Thymus (tissue), 11 donors: ENCODE measurements around the gene OR6J1. TPM values are rescaled to one million over a fixed set of nuclear protein-coding genes. Genes with fewer than 3 reads are reported as not detected.
A peak's percentile ranks its signal among the peaks of the same experiment; 100 is the strongest.
"Not testable (repeated sequence)": the region's sequence is repeated elsewhere in the genome, so short reads cannot be mapped to it uniquely, and the experiment has no call there.

Experiments used
- DNase-seq, 9 donors: peaks; one replicate each; pipeline ENCODE4 v3.0.0-alpha.2; 2013; ENCODE audit warnings: low spot score in 9 of 9, low read depth in 6 of 9, missing footprints in 1 of 9
- H3K27ac ChIP-seq, 2 donors: one replicate each; pipeline ENCODE4 v1.5.1; 2013; ENCODE audit warnings: control low read depth in 1 of 2, low read depth in 1 of 2, low read length in 1 of 2, mild to moderate bottlenecking in 1 of 2, moderate library complexity in 1 of 2
- H3K27me3 ChIP-seq, 2 donors: one replicate each; pipeline ENCODE4 v1.5.1; 2013; ENCODE audit warnings: low read length in 1 of 2; ENCODE audit not compliant: control insufficient read depth in 2 of 2, insufficient read depth in 1 of 2
- H3K36me3 ChIP-seq, 2 donors: one replicate each; pipeline ENCODE4 v1.5.1; 2013; ENCODE audit warnings: low read length in 1 of 2, mild to moderate bottlenecking in 1 of 2, moderate library complexity in 1 of 2; ENCODE audit not compliant: control insufficient read depth in 2 of 2, insufficient read depth in 2 of 2
- H3K4me1 ChIP-seq, 2 donors: one replicate each; pipeline ENCODE4 v1.5.1; 2013; ENCODE audit warnings: low read length in 2 of 2; ENCODE audit not compliant: control insufficient read depth in 2 of 2, insufficient read depth in 2 of 2
- H3K4me3 ChIP-seq, 2 donors: one replicate each; pipeline ENCODE4 v1.5.1; 2013; ENCODE audit warnings: low read length in 2 of 2, control low read depth in 1 of 2, mild to moderate bottlenecking in 1 of 2
- H3K9me3 ChIP-seq, 2 donors: one replicate each; pipeline ENCODE4 v1.5.1; 2013; ENCODE audit warnings: low read length in 1 of 2, mild to moderate bottlenecking in 1 of 2; ENCODE audit not compliant: control insufficient read depth in 2 of 2, insufficient read depth in 1 of 2
- WGBS: extraction: QIAGEN DNeasy Blood & Tissue Kit; methylation state at CpG from one replicate; pipeline ENCODE4 v1.1.7; 2013; 5-methylcytosine and 5-hydroxymethylcytosine counted together
- polyA plus RNA-seq: library from polyadenylated mRNA; stranded (reverse); fragments of 200-250 nt; gene quantifications from one replicate; pipeline ENCODE4 v1.2.3, GENCODE V29; 2013
- total RNA-seq: library from RNA; stranded (reverse); fragments of 120-200 nt; gene quantifications from one replicate; pipeline ENCODE4 v1.2.4, GENCODE V29; 2013
- donor health status: healthy.

OR6J1 gene
- total and polyA plus RNA-seq, 2 donors, result under 0.01 TPM; not detected in 1

GRCh38 chr14:22677551-22677950, 33.4 kb upstream of the OR6J1 start:
- not testable (repeated sequence) for H3K9me3 ChIP-seq, H3K36me3 ChIP-seq, H3K27ac ChIP-seq, H3K27me3 ChIP-seq, H3K4me3 ChIP-seq
- 90% methylated on average over 2 of the region's 2 CpGs for WGBS
- peaks cover 4 to 12% of the 10 kb centered on the region in 2 donors for H3K4me1 ChIP-seq
- peak in 5 of 9 donors; percentile 17 to 66 (median 42) for DNase-seq

DNA sequence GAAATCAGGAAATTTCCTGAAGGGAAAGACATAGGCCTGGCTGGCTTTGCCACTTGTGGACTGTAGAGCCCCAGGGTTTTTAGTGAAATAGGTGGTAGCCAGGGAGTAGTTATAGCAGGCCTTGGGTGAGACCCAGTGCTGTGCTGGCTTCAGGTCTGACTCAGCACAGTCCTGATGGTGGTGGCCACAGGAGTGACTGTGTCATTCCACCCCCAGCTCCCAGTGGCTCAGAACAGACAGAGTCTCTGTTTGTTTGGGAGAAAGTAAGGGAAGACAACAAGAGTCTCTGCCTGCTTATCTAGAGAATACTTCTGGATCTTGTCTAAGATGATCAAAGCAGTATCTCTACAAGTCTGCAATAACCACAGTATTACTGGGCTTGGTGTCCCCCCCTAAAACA, 27.5 kb upstream of the OR6J1 start:
- H3K27ac ChIP-seq, result no peak overlapping the region
- DNase-seq, result no peak
- no peaks in the 10 kb centered on the region for H3K4me1 ChIP-seq

DNA sequence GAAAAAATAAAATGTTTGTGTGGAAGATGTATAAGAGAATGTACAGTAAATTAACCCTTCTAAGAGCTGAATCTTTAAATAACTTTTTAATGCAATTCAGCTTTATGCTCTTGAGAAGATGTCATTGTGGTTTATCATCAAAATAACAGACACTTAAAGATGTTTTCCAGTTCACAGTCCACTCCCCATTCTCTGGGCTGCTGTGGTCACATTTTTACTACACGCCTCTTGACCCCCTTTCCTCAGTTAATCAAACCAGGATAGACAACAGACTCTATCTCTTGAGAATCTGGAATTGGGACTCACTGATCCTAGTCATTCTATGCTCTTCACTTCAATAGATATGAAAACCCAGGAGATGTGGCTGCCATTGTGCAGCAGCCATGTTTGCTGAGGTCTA, 24.7 kb upstream of the OR6J1 start:
- Histone ChIP-seq H3K4me1 (no peaks in the 10 kb centered on the region), H3K36me3 (no peaks in the 10 kb centered on the region), H3K27ac (no peak overlapping the region), H3K27me3 (peaks cover 0 to 3% of the 10 kb centered on the region in 2 donors), H3K4me3 (no peak overlapping the region), H3K9me3 (no peaks in the 10 kb centered on the region)
- DNase-seq, result no peak
- WGBS, result 97% methylated on average over 1 of the region's 1 CpG

More for the DNA sequence above, 27.5 kb upstream of the OR6J1 start:
- no peaks in the 10 kb centered on the region for H3K9me3 ChIP-seq
- no peak overlapping the region for H3K4me3 ChIP-seq
- H3K27me3 ChIP-seq, result no peaks in the 10 kb centered on the region
- no peaks in the 10 kb centered on the region for H3K36me3 ChIP-seq

- H3K4me3 ChIP-seq, result no peak overlapping the region
- H3K36me3 ChIP-seq, result no peaks in the 10 kb centered on the region
- H3K27ac ChIP-seq, result no peak overlapping the region
- DNase-seq, result no peak
- no peaks in the 10 kb centered on the region for H3K9me3 ChIP-seq
- no peaks in the 10 kb centered on the region for H3K4me1 ChIP-seq
- peaks cover 0 to 3% of the 10 kb centered on the region in 2 donors for H3K27me3 ChIP-seq
Observed at GRCh38 chr14:22668417-22668816, 24.3 kb upstream of the OR6J1 start.

- Histone ChIP-seq H3K27me3 (peaks cover 0 to 3% of the 10 kb centered on the region in 2 donors), H3K36me3 (no peaks in the 10 kb centered on the region), H3K4me3 (no peak overlapping the region), H3K4me1 (no peaks in the 10 kb centered on the region), H3K9me3 (no peaks in the 10 kb centered on the region), H3K27ac (no peak overlapping the region)
- no peak for DNase-seq
- 93% methylated on average over 3 of the region's 3 CpGs for WGBS
Observed at GRCh38 chr14:22667881-22668280, 23.7 kb upstream of the OR6J1 start.

DNA sequence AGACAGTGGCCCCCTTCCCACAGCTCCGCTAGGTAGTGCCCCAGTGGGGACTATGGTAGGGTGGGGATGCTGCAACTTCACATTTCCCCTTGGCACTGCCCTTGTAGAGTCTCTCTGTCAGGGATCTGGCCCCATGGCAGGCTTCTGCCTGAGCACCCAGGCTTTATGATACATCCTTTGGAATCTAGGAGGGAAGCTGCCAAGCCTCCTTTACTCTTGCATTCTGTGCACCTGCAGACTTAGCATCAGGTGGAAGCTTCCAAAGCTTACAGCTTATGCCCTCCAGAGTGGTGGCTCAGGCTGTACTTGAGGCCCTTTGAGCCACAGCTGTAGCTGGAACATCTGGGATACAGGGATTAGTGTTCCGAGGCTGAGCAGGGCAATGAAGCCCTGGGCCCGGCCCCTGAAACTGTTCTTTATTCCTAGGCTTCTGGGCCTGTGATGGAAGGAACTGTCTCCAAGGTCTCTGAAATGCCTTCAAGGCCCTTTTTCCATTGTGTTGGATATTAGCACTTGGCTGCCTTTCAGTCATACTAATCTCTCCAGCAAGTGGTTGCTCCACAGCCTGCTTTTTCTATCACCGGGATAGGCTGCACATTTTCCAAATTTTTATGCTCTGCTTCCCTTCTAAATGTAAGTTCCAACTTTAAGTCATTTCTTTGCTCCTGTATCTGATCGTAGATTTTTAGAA, 22.2 kb upstream of the OR6J1 start:
- H3K9me3 ChIP-seq, result no peaks in the 10 kb centered on the region
- no peaks in the 10 kb centered on the region for H3K36me3 ChIP-seq
- no peaks in the 10 kb centered on the region for H3K4me1 ChIP-seq
- no peak overlapping the region for H3K27ac ChIP-seq
- no peak for DNase-seq
- no peak overlapping the region for H3K4me3 ChIP-seq
- H3K27me3 ChIP-seq, result peaks cover 0 to 3% of the 10 kb centered on the region in 2 donors
- 97% methylated on average over 5 of the region's 5 CpGs for WGBS

DNA sequence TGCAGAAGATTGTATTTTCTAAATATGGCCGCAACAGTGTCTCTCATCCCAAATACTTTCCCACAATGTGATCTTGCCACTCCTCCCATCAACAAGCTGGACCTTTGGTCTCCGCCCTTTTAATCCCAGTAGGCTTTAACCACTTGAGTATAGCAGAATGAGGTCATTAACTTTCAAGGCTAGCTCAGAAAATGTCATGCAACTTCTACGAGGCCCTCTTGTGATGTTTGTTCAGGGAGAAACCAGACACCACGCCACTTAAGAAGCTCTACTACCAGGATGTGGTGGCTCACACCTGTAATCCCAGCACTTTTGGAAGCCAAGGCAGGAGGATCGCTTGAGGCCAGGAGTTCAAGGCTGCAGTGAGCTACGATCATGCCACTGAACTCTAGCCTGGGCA, 20.1 kb upstream of the OR6J1 start:
- Histone ChIP-seq H3K9me3 (no peaks in the 10 kb centered on the region), H3K4me3 (no peak overlapping the region), H3K36me3 (no peaks in the 10 kb centered on the region), H3K4me1 (no peaks in the 10 kb centered on the region), H3K27ac (no peak overlapping the region), H3K27me3 (peaks cover 0 to 3% of the 10 kb centered on the region in 2 donors)
- WGBS, result 89% methylated on average over 6 of the region's 6 CpGs
- no peak for DNase-seq

- no peak overlapping the region for H3K4me3 ChIP-seq
- no peaks in the 10 kb centered on the region for H3K36me3 ChIP-seq
- no peaks in the 10 kb centered on the region for H3K4me1 ChIP-seq
- DNase-seq, result no peak
- no peak overlapping the region for H3K27ac ChIP-seq
- 98% methylated on average over 4 of the region's 4 CpGs for WGBS
- no peaks in the 10 kb centered on the region for H3K9me3 ChIP-seq
- H3K27me3 ChIP-seq, result peaks cover 0 to 3% of the 10 kb centered on the region in 2 donors
Observed at GRCh38 chr14:22660654-22661053, 16.5 kb upstream of the OR6J1 start.

DNA sequence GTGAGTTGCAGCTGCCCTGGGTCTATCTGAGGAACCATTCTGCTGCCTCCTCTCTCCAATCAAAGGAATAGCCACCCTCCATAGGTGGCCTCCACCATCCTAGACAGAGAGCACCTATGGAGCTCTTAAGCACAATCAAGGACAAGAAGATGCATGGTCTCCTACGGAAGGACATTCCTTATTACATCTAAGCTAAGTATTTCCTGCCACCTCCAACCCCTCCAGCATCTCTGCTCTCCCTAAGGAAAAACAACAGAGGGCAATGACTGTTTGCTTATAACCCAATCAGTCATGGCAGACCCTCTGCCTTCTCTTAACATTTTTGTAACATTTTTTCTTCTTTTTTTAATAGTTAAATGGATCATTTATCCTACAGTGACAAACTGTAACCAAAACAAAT, 14.8 kb upstream of the OR6J1 start:
- WGBS, result 92% methylated on average over 1 of the region's 1 CpG
- no peak for DNase-seq
- Histone ChIP-seq H3K27me3 (peaks cover 0 to 3% of the 10 kb centered on the region in 2 donors), H3K4me3 (no peak overlapping the region), H3K36me3 (no peaks in the 10 kb centered on the region), H3K4me1 (no peaks in the 10 kb centered on the region), H3K27ac (no peak overlapping the region), H3K9me3 (no peaks in the 10 kb centered on the region)
